ENCODE results near the gene SLC17A9.

The SLC17A9 gene

GRCh38 chr20:63003546-63003945, 51.0 kb downstream of the SLC17A9 start:
- DNase-seq (ENCODE audit: low read depth), result no peak

DNA sequence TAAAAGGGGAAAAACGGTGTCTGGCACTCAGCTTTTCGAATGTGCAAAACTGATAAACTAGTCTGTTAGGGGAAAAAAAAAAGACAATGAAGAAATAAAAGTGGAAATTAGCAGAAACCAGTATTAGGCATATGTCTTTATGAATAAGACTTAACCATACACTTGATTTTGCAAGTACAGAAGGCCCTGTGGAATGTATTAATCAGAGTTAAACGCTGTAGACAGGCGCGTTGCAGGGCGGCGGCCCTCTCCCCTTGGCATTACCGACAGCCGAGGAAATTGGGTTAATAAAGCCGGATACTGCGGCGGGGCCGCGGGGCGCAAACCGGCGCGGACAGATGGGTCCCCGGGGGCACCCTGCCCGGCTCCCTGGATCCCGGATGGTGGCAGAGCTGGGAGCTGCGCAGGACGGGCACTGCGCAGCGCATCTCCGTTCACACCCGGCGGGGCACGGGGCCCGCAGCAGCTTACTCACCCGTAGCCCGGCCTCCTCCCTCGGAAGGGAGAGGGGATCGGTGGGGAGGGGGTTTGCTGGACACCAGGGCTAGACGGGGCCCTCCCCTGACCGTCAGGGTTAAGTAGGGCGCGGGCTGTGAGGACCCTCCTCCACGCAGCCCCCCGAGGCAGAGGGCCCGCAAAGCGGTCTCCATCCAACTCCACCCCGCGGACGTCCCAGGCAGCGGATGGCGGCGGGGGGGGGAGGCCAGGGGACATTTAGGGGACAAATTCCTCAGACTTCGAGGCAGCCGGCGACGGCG, 52.3 kb downstream of the SLC17A9 start:
- no peak for DNase-seq (ENCODE audit: low read depth)

DNA sequence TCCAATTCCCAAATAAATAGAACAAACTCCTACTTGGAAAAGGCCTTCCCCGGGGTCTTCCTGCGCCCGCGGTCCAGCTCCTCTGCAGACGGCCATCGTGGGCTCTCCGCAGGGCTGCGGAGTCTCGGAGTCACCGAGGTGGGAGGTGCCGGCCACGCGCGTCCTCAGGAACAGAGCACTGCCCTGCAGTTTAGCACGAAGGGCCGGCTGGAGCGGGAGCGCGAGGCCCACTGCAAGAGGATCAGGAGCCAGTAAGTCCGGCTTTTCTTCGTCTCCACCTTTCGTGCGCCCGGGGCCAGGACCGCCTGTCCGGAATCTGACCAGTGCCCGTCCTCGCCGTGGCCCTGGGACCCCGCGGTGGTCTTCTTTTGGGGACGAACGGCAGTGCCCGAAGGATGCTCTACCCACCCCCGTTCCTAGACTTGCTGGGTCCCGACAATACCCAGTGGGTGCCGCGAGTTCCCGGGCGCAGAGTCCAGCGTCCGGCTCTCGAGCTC, 52.9 kb downstream of the SLC17A9 start:
- no peak for DNase-seq (ENCODE audit: low read depth)

- no peak for DNase-seq (ENCODE audit: low read depth)
Observed at GRCh38 chr20:63005862-63006539, 53.5 kb downstream of the SLC17A9 start.

- no peak for DNase-seq (ENCODE audit: low read depth)
Observed at GRCh38 chr20:63006540-63007359, 54.2 kb downstream of the SLC17A9 start, which contains the start of gene BHLHE23. Gene BHLHE23, minus strand, starts transcription at chr20:63006964. Its CDS starts 190 bp downstream, at chr20:63006774.

GRCh38 chr20:63007360-63007645, 54.8 kb downstream of the SLC17A9 start:
- no peak for DNase-seq (ENCODE audit: low read depth)

DNA sequence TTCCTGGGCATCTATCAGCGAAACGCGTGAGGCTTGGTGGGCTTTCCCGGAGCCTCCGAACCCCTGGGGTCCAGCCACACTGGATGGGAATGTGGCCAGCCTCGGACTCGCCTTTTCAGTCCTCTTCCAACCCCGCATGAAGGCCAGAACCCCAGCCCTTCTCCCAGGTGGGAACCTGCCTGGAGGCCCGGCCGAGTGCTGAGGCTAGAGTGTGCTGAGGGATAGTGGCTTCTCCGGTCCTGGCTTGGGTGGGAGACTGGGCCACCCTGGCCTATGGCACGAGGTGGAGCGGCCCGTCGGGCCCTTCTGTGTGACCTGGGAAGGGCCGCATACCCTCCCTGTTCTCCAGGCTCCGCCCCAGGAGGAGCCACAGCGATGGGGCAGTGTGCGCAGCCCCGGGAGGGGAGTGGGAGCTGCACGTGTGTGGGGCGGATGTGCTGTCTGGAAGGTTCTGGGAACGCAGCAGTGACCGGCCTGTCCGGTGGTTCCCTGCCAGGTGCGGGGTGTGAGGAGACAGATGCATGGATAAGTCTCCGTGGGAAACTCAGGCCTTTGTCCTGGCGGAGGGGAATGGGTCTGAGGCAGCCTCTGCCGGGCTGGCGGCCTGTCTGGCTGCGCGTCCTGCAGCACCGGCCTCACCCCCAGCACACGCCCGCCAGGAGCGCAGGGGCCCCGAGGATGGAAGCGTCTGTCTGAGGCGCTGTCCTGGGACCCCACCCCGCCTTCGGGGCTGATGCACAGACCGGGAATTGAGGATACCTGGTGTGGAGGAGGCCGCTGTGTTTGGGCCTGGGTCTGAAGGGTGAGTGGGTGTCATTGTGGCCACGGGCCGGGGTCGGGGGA, 55.4 kb downstream of the SLC17A9 start:
- DNase-seq (ENCODE audit: low read depth), result no peak

DNA sequence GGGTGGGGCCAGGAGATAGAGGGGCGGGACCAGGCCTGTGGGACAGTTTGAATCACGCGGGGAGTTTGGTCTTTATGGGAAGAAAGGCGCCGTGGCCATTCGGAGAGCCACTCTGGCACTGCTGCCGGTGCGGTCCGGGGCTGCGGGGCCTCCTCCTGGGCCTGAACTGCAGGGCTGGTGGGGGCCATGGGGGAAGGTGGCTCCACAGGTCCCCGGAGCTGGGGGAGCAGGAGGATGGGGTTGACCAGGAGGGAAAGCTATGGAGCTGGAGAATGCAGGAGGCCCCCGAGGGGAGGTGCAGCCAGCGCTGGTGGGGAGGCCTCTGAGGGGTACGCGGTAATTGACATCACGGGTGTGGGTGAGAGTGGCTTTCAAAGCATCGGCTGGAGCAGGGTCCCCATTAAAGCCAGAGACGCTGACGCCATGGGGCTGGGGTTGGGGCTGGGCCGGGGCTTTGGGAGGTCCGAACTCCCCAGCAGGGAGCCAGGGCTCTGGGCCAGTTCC, 56.1 kb downstream of the SLC17A9 start:
- no peak for DNase-seq (ENCODE audit: low read depth)

GRCh38 chr20:63009045-63009961, 56.8 kb downstream of the SLC17A9 start:
- DNase-seq (ENCODE audit: low read depth), result peak; percentile 30

GRCh38 chr20:63009988-63010769, 57.7 kb downstream of the SLC17A9 start:
- DNase-seq (ENCODE audit: low read depth), result no peak

DNA sequence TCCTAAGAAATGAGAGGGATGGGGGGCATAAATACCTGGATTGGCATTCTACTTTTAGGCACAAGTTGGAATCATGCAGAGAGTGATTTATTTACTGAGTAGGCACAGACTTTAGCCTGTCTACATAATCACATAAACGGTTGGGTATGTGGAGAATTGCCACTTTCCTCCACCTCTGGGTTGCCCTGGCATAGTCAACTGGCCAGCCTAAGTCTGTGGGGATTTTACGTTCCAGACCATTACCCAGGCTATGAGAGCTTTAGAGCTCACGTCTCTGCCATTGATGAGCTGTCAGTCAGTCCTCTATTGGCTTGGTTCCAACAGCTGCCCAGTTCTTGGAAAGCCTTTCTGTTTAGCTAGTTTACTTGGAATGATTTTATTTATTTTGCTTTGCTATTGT, 59.3 kb downstream of the SLC17A9 start:
- no peak for DNase-seq (ENCODE audit: low read depth)

GRCh38 chr20:63013207-63013606, 60.7 kb downstream of the SLC17A9 start:
- no peak for DNase-seq (ENCODE audit: low read depth)

DNA sequence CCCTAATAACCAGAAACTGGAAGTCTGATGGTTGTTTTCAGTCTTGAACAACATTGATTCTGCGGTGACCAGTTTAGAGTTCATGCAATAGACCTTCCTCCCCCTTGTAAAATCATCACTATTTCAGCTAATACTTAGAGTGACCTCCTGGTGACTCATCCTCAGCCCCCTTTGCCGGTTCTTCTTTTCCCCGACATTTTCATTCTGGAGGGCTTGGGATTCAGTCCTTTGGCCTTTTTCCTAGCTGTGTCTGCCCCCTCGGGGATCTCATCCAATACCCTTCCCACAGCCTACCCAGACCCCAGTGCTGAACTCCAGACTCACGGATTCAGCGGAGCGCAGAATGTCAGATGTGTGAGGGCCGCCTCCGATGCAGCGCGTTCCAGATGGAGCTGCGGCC, 61.8 kb downstream of the SLC17A9 start:
- DNase-seq (ENCODE audit: low read depth), result no peak

- DNase-seq (ENCODE audit: low read depth), result no peak
Observed at GRCh38 chr20:63014710-63015109, 62.2 kb downstream of the SLC17A9 start.

GRCh38 chr20:63015147-63015661, 62.7 kb downstream of the SLC17A9 start:
- no peak for DNase-seq (ENCODE audit: low read depth)

- DNase-seq (ENCODE audit: low read depth), result no peak
Observed at GRCh38 chr20:63015662-63016361, 63.3 kb downstream of the SLC17A9 start.

GRCh38 chr20:63016514-63017075, 64.1 kb downstream of the SLC17A9 start:
- DNase-seq (ENCODE audit: low read depth), result no peak

DNA sequence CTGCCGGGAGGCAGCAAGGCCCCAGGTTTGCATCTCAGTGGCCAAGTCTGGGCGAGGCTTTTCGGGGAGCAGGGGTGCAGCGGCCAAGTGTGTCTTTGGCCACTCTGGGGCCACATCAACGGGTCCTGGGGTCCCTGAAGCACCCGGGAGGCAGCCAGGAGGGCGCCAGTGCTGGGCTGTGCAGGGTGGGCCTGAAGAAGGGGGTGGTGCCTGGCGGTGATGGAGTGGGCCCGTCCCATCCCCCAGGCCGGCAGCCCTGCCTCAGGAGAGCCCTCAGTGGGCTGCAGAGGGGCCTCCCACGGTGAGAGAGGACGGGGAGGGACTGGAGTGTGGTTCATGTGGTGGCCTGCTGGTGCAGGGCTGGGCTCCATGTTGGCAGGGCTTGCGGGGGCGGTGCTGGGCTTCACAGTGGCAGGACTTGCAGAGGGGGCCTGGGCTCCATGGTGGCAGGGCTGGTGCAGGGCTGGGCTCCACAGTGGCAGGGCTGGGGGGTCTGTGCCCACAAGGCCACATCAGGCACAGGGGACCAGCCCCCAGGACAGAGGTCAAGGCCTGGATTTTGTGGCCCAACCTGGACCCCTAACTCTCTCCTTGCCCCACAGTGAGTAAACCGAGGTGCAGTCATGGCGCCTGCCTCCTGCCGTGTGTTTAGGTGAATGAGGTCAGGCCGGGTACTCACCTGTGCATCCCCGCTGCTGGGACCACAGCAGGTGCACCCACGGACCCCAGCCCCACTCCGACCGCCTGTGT, 64.7 kb downstream of the SLC17A9 start:
- DNase-seq (ENCODE audit: low read depth), result no peak

All from CMK (cell line).